ENCODE results near the gene CELF4.

CELF4 gene

GRCh38 chr18:37435150-37435867 is 130.3 kb downstream of the CELF4 start:
- no peak for DNase-seq

DNA sequence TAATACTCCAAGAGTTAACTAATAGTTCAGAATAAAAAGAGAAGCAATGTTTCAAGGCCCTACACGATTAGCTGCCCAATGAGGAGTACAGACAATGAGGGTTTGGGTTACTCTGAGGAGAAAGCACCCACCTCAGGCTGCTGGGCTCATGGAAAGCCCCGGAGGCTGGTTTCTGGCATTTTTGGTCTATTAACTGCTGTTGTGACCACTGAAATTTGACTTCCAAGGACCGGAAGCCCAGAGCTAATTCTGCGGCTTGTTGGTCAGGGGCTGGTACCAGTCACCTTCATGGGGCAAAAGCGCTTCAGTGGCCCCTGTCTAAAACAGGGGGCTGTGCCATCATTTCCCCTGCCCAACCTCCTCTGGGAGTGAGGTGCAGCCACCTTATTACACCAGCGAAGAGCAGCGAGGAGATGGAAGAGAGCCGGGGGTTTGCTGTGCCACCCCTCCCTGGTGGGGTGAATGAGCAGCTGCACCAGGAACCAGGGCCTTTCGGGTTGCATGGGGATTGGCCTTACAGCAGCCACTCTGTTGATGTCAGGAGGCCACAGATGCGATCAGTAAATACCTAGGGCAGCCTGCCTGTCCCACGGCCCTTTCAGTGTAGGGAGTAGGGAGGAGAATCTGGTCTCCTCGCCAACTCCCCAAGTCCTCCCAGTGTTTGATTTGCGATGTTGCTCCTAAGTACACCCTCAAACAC is 131.3 kb downstream of the CELF4 start:
- no peak for DNase-seq

DNA sequence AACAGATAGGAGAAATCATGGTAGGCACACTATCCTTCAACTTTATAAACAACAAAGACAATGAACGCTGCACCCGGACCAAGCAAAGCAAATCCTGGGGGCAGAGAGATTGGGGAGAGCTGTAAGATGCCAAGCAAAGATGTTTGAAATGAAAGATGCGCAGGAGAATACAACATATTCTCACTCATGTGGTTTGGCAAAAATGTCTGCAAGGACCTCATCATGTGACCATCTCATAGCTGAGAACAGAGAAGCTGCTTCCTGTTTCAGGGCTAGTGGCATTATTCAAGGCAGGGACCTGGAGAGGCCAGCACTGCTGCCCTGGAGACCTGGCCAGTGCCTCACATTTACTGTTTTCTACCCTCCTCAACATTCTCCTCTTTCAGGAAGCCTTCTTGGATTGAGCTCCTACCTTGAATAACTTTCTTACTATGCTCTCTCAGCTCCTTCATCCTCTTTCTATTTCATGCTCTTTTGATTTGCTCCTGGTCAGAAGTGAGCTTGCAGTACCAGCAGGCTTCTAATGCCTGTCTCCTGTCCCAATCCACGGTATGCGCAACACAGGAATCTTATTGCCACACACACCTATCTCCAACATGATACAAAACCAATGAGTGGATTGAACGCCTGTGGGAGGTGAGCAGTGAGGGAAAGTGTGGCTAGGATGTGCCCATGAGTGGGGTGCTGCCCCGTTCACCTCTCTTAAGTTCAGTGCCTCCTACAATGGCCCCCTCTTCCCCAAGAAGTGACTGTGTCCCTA is 133.0 kb downstream of the CELF4 start:
- no peak for DNase-seq

- no peak for DNase-seq
Measured at GRCh38 chr18:37430357-37431076, 135.1 kb downstream of the CELF4 start.

GRCh38 chr18:37429791-37430190 is 135.8 kb downstream of the CELF4 start:
- no peak for DNase-seq

- no peak for DNase-seq
Measured at GRCh38 chr18:37428288-37428974, 137.2 kb downstream of the CELF4 start.

GRCh38 chr18:37426586-37426985 is 139.0 kb downstream of the CELF4 start:
- no peak for DNase-seq

GRCh38 chr18:37425222-37425621 is 140.4 kb downstream of the CELF4 start:
- no peak for DNase-seq

- DNase-seq, result no peak
Measured at GRCh38 chr18:37424507-37424906, 141.1 kb downstream of the CELF4 start.

GRCh38 chr18:37422596-37422995 is 143.0 kb downstream of the CELF4 start:
- no peak for DNase-seq

DNA sequence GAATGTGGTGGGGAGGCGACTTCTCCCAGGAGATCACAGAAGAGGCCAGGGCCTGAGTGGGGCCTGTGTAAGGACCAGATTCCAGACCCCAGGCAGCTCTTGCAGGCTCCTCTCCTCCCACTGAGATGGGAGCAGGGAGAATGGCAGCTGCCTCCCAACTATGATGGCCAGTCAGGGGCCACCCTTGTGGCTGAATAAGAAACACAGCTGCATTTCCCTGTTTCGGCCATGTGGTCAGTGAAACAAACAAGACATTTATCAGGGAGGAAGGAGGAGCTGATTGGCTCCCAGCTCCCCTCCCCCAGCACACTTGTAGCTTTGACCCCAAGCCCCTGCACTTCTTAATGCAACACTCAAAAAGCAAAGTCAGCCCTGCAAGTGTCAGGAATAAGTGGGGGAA is 143.5 kb downstream of the CELF4 start:
- DNase-seq, result no peak

- DNase-seq, result no peak
Measured at GRCh38 chr18:37421341-37422077, 144.1 kb downstream of the CELF4 start.

GRCh38 chr18:37420315-37420880 is 145.2 kb downstream of the CELF4 start:
- DNase-seq, result no peak

- DNase-seq, result no peak
Measured at GRCh38 chr18:37419866-37420265, 145.7 kb downstream of the CELF4 start.

GRCh38 chr18:37419315-37419714 is 146.3 kb downstream of the CELF4 start:
- DNase-seq, result no peak

DNA sequence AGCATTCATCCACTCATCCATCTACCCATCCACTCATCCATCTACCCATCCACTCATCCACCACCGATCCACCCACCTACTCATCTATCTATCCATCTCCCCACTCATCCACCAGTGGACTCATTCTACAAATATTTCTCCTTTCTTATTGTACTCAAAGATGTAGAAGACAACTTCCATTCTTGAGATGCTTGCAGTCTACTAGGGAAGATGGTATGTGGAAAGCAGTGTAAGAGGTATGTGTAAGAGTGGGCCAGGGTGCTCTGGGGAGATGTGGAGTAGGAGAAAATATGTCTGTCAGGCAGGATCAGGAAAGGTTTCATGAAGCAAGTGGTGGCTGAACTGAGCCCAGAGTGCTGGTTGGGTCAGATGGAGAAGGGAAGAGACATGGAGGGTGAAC is 150.8 kb downstream of the CELF4 start:
- no peak for DNase-seq

DNA sequence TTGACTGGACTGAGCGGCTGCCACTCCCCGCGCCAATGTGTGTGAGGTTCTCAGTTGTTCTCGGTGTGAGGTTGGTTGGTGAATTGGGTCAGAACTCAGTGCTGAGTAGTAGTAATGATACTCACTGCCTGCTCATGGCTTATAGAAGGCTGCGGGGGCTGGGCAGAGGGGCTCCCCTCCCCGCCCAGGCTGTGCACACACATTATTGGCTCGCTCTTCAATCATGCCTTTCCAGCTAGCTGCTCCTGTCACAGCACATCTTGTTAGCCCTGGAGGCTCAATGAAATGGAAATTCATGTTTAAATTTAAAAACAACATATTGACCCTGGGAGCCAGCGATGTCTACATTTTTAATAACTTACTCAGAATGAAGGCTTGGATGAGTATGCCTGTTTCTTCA is 152.8 kb downstream of the CELF4 start:
- DNase-seq, result no peak

- DNase-seq, result no peak
Measured at GRCh38 chr18:37412333-37412732, 153.3 kb downstream of the CELF4 start.

DNA sequence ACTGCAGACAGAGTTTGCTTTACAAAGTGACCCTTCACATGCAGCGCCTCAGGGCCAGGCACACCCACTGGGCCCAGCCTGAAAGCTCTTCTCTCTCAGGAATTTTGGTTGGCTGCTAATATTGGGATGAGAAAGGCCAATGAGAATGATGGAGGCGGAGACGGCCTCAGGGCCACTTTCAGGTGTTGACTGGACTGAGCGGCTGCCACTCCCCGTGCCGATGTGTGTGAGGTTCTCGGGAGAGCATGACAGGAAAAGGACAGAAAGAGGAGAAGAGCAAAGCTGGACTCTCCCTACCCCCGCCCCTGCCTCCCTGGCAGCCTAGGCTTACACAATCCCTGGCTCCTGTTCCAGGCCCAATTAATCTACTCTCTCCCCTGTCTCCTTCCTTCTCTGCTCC is 155.7 kb downstream of the CELF4 start:
- no peak for DNase-seq

GRCh38 chr18:37408676-37409265 is 156.8 kb downstream of the CELF4 start:
- DNase-seq, result no peak

GRCh38 chr18:37407571-37407970 is 158.0 kb downstream of the CELF4 start:
- no peak for DNase-seq
